HG02981 (cell line): Measurements from ENCODE around the gene VPS26C.
"Not testable (repeated sequence)": the region's sequence is repeated elsewhere in the genome, so short reads cannot be mapped to it uniquely, and the experiment has no call there.

ENCODE experiments used
- ATAC-seq: cut with Tn5 transposase; IDR thresholded peaks from one replicate; pipeline ENCODE4 v1.9.1; 2021; ENCODE audit warnings: mild to moderate bottlenecking, moderate library complexity; ENCODE audit not compliant: unreplicated experiment

Gene VPS26C

GRCh38 chr21:37267269-37268185 lies at the start of gene VPS26C:
Gene VPS26C (minus strand): TSS chr21:37267334. CDS start chr21:37267294, 40 bp downstream.
- ATAC-seq, result peak; percentile 90

- ATAC-seq, result not testable (repeated sequence)
Measured at GRCh38 chr21:37316072-37316471, 48.9 kb upstream of the VPS26C start.

GRCh38 chr21:37300114-37300751 lies 33.1 kb upstream of the VPS26C start:
- ATAC-seq, result no peak

DNA sequence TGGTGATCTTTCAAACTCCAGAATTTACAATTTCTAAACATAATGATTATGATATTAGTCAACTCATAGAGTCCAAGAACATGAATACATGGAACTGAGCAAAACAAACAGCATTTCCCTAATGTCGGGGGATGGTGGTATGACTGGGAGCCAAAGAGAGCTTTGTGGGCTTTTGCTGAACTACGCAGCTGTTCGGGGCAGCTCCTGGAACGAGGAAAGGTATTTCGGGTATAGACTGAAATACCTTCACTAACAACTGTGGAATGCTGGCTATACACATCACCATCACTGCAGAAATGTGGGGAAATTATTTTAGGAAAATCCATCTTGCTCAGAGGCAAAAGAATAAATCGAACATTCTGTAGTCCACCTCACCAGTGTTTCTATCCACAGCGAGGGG lies 30.2 kb upstream of the VPS26C start:
- no peak for ATAC-seq

GRCh38 chr21:37294679-37295078 lies 27.5 kb upstream of the VPS26C start:
- ATAC-seq, result no peak

DNA sequence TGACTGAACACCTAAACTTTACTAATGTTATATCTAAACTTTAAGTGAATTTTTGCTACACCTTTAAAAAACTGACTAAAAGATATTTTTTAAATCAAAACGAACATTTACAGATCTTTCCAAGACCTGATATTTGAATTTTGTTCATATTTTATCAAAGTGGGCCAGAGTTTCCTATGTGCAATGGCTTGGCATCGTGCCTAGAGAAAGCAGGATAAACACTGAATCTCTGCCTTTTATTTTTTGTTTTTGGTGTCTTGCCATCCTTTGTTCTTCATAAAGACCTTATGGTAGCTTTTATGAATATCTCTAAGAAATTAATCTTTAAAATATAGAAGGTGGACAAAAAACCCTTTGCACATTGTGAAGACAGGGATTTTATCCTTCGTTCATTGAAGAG lies 25.8 kb upstream of the VPS26C start:
- ATAC-seq, result no peak

- no peak for ATAC-seq
Measured at GRCh38 chr21:37292041-37292440, 24.9 kb upstream of the VPS26C start.

GRCh38 chr21:37283191-37283710 lies 16.1 kb upstream of the VPS26C start:
- ATAC-seq, result not testable (repeated sequence)

DNA sequence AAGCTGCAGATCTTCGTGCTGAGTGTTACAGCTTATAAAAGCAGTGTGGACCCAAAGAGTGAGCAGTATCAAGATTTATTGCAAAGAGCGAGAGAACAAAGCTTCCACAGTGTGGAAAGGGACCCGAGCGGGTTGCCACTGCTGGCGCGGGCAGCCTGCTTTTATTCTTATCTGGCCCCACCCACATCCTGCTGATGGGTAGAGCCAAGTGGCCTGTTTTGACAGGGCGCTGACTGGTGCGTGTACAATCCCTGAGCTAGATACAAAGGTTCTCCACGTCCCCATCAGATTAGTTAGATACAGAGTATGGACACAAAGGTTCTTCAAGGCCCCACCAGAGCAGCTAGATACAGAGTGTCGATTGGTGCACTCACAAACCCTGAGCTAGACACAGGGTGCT lies 15.5 kb upstream of the VPS26C start:
- ATAC-seq, result not testable (repeated sequence)

- ATAC-seq, result no peak
Measured at GRCh38 chr21:37281993-37282392, 14.9 kb upstream of the VPS26C start.

DNA sequence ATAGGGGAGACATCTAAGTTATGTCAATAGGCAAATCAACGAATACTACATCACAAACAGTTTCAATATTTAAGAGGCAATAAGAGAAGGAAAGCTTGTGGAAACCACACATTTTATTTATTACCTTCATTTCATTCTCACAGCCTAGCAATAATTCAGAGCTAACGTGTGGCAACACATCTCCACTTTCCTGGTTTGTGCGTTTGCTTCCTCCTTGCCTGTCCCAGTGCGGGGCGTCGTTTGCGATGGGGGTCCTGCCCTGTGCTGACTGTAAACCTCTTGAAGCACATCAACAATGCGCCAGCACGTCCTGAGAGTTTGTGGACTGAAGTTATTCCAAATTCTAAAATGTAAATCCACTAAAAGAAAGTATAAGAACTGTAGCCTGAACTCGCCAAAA lies 14.4 kb upstream of the VPS26C start:
- no peak for ATAC-seq

GRCh38 chr21:37279271-37279670 lies 12.1 kb upstream of the VPS26C start:
- ATAC-seq, result not testable (repeated sequence)

DNA sequence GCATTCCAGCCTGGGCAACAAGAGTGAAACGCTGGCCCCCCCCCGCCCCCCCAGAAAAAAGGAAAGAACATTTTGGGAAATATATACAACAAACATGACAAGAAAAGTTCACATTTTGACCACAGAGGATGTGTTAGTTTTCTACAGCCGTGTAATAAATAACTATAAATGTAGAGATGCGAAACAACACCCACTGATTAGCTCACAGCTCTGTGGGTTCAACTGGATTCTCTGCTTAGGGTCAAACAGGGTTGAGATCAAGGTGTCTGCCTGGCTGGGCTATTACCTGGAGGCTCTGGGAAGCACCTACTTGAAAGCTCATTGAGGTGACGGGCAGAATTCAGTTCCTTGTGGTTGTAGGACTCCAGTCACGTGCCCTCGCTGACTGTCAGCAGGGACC lies 11.1 kb upstream of the VPS26C start:
- no peak for ATAC-seq

DNA sequence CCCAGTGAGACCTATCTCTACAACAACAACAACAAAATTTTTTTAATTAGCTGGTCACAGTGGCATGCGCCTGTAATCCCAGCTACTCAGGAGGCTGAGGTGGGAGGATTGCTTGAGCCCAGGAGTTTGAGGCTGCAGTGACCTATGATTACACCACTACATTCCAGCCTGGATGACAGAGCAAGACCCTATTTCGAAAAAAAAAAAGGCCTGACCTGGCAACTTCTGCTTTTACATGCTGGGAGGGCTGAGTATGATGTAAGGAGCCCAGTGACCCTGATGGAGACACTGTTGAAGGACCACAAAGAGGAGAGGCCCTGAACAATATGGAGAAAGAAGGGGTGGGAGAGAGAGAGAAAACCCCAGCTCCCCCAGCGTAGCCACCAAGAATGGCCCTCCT lies 9.2 kb upstream of the VPS26C start:
- ATAC-seq, result no peak

- ATAC-seq, result no peak
Measured at GRCh38 chr21:37273911-37274690, 7.0 kb upstream of the VPS26C start.

GRCh38 chr21:37273440-37273839 lies 6.3 kb upstream of the VPS26C start:
- no peak for ATAC-seq

DNA sequence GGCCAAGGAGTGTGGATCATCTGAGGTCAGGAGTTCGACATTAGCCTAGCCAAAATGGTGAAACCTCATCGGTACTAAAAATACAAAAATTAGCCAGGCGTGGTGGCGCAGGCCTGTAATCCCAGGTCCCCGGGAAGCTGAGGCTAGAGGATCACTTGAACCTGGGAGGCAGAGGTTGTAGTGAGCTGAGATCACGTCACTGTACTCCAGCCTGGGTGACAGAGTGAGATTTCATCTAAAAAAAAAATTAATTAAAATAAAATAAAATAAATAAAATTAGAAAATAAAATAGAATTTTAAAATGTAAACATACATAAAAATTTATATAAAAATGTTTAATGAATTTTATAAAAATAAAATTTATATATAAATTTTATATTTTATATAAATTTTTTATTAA lies 5.8 kb upstream of the VPS26C start:
- no peak for ATAC-seq

DNA sequence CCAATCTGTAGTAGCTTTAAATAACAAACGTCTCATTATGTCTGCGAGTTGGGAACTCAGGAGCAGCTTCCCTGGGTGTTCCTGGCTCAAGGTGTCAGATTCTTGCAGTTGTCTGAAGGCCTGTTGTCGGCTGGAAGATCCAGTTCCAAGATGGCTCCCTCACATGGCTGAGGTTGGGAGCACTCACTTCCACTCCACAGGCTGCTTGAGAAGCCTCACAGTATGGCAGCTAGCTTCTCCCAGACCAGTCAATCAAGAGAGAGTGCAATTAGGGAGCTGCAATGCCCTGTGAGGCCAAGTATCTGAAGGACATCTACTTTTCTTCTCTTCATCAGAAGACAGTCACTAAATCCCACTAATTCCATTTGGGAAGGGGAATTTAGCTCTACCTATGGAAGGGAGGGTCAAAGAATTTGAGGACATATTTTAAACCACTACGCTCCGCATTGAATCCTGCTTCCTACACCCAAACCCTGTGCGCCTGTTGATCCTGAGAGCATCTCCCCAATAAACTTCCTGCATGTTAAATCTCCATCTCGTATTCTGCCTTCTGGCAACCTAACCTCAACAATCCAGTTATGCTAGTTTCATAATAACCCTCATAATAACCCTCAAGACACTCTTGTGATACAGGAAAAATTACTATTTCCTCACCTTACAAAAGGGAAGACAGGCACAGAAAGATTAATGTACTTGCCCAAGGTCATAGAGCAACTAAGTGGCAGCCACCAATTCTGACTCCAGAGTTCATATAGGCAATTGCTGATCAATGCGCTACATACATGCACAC lies 3.6 kb upstream of the VPS26C start:
- ATAC-seq, result no peak

- no peak for ATAC-seq
Measured at GRCh38 chr21:37269481-37269880, 2.3 kb upstream of the VPS26C start.

- no peak for ATAC-seq
Measured at GRCh38 chr21:37268186-37268503, 1.0 kb upstream of the VPS26C start.
